Measurements from ENCODE around the gene LIF.

GRCh38 chr22:30288419-30289140 is 42.0 kb upstream of the LIF start:
- no peak for TF ChIP-seq CTCF (IDR thresholded peaks at IDR 0.05)
- no peak for TF ChIP-seq POLR2A (IDR thresholded peaks at IDR 0.05)
- TF ChIP-seq POLR2AphosphoS5 (IDR thresholded peaks at IDR 0.05), result no peak
